GM21447 (cell line): ENCODE measurements around the gene IRF8.
A peak's percentile ranks its signal among the peaks of the same experiment; 100 is the strongest.
"Not testable (repeated sequence)": the region's sequence is repeated elsewhere in the genome, so short reads cannot be mapped to it uniquely, and the experiment has no call there.

Experiments
- ATAC-seq: cut with Tn5 transposase; IDR thresholded peaks from one replicate; pipeline ENCODE4 v1.9.1; 2021; ENCODE audit not compliant: unreplicated experiment

Gene IRF8

DNA sequence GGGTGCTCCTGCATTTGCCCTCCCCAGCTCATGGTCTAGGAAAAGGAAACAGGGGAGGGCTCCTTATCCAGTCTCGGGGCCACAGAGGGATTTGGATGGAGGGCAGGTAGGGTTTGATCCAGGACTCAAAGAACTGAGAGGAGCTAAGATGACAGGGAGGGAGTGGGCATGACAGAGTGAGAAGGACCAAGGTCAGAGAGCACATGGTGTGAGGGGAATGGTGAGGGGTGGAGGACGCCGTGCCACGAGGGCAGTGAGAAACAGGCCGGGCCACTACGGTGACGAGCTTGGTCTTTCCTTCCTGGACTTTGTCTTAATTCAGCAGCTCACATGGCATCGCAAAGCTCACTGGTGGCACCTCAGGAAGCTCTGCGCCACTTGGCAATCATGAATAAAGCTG, 35.2 kb downstream of the IRF8 start:
- ATAC-seq: no peak

DNA sequence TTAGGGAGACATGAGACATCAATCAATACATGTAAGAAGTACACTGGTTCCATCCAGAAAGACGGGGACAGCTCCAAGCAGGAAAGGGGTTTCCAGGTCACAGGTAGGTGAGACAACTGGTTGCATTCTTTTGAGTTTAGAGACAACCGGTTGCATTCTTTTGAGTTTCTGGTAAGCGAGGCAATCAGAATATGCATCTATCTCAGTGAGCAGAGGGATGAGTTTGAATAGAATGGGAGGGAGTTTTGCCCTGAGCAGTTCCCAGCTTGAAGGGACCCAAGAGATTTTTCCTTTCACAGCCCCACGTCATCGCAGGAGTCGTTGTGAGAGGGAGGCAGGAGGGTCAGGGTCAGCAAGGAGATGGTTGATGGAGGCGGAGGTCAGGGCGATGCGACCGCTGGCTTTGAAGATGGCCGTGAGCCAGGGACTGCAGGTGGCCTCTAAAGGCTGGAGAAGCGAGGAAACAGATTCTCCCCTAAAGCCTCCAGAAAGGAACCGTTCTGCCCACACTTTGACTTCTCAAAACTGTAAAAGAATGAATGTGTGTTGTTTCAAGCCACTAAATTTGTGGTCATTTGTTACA, 36.5 kb downstream of the IRF8 start:
- ATAC-seq: peak; percentile 27

DNA sequence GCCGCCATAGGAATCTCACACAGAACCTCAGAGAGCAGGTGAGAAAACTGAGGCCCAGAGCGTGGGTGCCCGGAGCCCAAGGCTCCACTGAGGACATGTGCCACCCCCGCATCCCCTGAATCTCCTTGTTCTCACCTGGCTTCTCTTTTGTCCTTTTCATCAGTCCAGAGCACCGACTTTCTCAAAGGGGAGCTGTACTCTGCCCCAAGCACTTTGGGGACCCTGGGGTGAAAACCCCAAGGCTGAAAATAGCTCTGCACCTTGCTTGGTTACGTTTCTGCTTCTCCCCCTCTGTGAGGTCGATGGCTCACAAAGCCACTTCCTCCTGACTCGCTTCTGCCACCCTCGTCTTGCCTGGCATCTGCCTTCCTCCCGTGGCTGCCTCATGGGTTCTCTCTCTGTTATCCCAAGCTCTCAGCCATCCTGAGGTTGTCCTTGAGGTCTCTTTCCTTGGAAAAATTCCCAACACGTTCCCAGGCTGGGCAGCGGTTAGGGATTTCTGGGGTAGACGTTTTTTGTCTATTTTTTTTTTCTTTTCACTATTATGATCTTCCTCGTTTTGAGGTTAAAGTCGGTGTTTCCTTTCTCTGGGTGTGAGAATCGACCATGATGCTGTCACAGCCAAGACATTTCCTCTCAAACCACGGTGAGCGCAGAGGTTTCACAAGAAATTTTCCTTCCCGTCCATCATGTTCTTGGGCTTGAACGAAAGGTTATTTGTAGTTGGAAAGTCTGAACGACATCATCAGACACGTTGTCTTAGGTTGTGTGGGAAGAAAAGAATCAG, 37.2 kb downstream of the IRF8 start:
- peak; percentile 77 for ATAC-seq

DNA sequence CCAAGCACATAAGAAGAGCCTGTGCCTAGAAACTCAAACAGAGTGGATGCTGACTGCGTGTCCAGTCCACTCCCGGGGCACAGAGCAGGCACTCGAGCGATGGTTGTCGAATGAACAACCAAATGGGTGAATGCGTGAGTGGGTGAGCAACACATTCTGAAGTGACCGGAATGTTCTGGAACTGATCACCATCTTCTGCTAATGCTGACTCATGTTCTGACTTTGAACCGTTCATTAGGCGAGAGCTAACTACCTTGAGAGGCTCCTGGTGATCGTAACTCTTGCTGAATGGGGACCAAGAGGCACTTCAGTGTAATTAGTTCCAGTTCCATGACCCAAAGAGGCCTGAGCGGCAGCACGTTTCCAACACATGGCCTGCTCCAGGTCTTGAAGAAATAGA, 37.9 kb downstream of the IRF8 start:
- ATAC-seq: peak; percentile 3

DNA sequence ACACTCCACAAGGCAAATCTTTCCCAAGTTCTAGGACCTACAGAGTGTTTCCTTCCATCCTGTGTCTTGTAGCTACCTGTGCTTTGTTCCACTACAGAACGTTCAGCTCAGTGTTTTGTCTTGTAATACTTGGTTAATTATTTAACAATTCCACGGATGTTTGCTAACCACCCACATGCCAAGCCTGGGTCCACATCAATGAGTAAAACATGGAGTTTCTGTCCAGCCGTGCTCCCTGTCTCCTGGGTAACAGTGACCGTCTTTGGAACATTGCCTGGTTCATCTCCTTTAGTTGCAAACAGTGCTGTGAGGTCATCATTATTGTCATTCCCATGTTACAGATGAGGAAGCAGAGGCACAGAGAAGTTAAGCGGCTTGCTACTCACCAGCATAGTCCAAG, 41.3 kb downstream of the IRF8 start:
- no peak for ATAC-seq

DNA sequence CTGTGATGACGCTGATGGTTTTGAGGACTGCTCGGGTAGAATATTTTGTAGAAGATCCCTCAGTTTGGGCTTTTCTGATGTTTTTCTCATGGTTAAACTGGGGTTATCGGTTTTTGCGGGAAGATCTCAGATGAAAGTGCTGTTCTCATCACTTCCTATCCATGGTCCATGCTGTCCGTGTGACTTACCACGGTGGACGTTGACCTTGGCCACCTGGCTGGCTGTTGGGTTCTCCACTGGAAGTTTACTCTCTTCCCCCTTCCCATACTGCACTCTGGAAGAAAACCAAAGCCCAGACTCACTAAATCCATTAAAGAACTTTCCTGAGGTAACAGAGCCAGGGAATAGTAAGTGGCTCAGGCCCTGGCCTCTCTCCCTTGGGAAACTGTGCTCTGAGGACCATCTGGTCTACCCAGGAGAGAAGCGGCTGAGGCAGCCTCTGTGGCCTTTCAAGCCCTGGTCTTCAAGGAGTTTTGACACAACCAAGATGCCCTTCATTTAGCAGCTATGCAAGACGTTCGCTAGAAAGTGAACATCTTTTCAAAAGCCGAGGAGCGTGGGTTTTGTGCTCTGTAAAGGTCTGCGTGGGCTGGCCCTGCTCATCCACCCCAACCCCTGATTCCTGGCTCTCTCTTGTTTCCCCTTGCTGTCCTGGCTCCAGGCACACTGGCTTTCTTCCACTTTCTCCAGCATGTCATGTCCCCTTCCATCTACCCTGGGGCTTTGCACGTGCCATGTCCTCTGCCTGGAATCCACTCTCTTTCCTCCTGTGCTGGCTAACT, 43.1 kb downstream of the IRF8 start:
- no peak for ATAC-seq

DNA sequence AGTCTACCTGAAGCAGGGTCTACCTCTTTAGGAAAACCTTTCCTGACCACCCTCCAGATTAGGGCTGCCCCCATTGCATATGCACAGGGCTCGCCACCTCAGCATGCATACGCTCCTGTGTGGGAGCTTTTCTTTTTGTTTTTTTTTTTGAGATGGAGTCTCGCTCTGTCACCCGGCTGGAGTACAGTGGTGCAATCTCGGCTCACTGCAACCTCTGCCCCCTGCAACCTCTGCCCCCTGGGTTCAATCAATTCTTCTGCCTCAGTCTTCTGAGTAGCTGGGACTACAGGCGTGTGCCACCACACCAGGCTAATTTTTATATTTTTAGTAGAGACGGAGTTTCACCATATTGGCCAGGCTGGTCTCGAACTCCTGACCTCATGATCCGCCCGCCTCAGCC, 43.7 kb downstream of the IRF8 start:
- ATAC-seq: not testable (repeated sequence)

DNA sequence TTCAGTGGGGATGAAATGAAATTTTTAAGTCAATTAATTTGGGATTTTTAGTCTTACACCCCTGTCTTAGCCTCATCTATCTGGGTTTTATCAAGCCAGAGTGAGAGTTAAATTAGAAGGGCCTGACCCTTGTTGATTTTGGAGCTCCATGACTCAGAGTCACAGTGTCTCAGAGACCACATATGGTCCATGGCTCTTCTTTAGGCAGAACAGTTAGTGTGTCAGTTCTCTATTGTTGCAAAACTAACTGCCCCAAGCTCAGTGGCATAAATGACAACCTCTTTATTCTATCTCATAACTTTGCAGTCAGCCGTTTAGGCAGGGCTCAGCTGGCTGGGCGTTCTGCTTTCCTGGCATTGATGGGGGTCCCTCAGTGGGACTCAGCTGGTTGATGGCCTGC, 44.7 kb downstream of the IRF8 start:
- ATAC-seq: no peak

DNA sequence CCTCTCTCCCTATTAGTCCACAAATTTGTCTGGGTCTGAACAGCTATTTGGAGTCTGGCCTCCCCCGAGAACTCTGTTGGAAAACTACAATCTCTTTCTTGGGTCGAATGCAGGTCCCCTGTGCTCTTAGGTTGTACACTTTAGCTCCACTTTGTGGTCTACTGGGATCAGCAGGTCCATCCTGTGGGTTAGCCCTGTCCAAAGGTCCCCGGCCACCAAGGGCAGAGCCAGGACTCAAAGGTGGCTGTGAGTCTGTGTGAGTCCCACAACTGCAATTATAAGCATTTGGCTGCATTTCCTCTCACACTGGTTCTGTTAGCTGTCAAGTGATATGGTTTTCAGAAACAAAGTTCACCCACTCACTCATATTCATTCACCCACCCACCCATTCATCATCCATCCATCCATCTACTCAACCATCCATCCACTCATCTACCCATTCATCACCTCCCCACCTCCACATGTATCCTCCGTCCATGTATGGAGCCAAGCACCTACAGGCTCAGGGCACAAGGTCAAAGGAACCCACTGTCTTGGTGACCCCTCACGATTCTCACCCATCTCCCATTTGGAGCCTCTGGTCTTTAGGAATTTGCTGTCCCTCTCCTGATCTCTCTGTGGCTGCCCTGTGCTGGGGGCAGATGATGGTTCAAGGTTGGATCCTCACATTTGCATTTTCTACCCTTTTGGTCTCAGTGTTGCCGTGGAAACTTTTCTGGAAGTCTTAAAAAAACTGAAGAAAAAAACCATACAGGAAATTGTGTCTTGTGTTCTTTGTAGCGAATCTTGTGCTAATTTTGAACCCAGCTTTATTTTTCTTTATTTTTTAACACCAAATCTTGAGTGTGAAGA, 45.8 kb downstream of the IRF8 start:
- no peak for ATAC-seq

DNA sequence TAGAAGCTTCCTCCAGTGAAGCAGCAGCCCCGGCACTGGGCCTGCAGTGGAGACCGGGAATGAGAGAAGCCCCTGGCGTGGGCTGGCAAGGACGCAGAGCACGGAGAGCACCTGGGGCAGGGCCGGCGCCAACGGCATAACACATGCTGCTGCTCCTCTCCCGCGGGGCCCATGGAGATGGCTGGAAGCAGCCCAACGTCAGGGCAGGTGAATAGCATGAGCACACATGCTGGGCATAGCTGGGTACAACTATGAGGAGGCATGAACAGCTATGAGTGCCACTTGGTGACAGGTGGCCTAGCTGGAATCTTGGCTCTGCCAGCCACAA, 46.4 kb downstream of the IRF8 start:
- no peak for ATAC-seq

DNA sequence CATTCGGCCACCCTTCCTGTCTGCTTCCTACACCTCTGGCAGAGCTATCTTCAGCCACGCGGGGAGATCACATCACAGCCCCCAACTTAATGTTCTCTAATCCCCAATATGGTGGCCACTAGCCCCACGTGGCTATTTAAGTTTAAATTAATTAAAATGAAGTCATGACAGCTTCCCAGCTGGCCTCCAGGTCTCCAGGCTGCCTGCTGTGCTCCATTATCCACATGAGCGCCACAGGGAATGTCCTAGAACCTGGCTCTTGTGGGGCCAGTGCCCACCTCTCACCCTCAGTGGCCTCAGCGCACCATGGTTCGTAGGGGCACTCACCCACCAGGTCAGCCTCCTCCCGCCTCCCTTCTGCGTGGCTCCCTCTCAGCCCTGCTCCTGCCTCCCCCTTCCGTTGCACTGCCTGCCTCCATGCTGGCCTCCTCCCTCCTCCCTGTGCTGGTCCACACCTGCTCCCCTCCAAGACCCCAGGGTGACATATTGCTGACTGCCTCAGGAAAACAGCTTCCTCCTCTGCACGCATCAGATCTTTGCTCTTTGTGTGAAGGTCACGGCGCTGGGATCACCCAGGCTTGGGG, 47.7 kb downstream of the IRF8 start:
- no peak for ATAC-seq

DNA sequence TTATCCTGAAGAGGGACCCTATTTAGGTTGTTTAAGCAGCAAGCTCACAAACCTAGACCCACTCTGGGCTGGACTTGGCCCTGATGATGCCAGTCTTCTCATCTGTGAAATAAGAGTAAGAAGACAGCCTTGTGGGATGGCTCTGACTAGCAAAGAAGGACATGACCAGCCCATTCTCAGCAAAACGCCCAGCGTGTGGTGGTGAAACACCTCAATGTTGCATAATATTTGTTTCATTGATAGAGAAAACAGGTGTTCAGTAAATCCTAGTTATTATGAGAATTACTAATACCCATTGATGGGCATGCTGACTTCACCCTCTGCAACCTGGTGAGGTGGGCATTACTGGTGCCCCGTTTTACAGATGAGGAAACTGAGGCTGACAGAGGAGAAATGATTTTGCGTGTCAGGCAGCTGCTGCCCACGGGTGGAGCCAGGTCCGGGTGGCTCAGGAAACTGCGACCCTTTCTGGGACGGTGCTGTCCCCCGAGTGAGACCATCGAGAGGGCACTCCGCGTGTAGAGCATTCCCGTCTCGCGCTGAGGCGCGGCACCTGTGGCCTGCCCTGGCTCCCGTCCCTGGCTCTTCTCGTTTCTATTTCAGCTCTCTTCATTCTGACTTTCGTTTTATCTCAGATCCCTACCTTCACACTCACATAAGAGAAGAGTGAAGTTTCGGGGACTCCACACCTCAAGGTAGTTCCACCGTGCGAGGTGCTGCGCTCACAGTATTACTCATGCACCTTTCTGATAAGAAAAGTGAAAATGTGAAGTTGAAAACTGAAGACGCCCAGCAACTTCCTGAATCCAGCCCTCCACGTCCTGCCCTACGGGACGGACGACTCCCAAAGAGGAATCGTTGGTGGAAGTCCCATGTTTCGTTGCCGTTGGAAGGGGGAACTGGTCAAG, 48.5 kb downstream of the IRF8 start:
- ATAC-seq: peak; percentile 76

DNA sequence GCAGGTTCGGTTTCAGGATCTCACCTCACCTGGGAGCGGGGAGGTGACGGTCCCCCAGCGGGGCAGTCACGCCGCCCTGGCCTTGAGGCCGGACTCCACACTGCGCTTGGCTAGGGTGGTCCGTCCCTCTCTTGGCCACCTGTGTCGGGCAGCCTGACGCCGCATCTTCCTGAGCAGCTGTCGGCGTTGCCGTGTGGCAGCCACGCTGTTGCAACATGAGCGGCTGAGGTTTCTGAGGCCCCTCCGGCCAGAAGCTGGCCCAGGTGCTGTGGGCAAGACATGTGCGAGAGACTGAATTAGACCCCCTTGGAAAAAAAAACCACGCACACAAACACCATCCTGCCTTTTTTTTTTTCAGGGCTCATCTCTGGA, 49.2 kb downstream of the IRF8 start:
- ATAC-seq: peak; percentile 29

DNA sequence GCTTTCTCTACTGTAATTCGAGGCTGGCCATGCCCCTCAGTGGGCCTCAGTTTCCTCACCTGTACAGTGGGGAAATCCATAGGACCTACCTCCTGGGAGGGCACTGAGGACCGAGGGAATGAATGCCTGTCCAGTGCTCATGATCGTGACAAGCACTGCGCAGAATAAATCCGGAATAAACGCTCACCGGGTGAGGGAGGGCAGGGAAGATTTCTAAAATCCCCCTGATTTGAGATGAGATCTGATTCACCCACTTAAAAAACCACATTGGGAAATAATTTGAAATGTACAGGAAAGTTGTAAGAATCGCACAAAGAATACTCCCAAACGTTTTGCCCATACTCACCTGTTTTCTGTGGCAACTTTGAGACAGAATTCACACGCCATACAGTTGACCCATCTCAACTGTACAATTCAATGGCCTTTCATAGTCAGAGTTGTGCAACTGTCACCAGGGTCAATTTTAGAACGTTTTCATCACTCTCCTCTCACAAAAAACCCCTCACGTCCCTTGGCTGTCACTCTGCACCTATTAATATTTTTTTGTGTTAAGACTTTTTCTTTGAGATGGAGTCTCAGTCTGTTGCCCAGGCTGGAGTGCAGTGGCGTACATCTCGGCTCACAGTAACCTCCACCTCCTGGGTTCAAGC, 49.8 kb downstream of the IRF8 start:
- no peak for ATAC-seq

DNA sequence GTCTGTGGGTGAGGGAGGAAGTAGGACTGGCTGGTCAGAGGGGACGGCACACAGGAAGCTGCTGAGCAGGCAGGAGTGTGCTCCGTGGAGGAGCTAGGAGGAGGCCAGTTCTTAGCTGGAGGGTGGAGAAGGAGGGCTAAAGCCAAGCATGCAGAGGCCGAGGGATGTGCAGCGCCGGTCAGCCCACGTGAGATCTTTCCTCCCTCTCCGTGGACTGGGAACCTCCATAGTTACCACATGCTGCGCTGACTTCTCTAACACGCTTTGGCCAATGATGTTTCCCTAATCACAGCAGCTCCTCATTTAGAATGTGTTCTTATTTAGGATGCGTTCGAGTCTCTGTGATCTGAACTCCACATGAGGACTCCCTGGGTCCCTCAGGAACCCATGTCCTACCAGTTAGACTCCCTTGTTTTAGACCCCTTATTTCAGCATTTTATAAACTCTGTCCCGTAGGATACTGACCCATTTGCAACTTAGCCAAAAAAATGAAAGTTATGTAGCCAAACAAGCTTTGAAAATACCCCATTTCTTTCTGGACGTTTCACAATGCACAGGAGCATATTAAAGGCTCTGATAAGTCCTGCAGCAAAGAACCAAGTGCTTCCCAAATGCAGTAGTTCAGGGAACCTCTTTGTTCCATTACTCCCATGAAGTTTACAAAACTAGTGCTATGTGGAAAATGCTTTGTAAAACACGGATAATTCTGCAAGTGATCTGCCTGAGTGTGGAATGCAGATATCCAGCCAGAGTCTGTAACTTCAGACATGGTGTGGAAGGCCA, 51.4 kb downstream of the IRF8 start:
- ATAC-seq: no peak

DNA sequence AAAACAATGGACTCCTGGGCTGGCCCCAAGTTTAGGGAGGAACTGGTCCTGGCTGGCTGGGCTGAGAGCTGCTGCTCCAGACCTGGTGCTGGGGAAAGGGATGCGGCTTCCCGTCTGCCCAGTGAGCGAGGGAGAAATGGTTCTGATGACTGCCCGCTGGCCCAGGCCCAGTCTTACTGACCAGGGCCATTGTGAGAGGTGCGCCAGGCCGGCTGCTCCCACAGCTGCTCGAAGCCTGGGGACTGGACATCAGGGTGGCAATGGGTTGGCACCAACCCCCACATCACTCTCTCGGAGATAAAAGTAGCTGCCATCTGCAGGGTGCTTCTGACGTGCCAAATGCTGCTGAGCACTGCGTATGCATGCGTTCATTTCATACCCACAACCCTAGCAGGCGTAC, 53.2 kb downstream of the IRF8 start:
- no peak for ATAC-seq

DNA sequence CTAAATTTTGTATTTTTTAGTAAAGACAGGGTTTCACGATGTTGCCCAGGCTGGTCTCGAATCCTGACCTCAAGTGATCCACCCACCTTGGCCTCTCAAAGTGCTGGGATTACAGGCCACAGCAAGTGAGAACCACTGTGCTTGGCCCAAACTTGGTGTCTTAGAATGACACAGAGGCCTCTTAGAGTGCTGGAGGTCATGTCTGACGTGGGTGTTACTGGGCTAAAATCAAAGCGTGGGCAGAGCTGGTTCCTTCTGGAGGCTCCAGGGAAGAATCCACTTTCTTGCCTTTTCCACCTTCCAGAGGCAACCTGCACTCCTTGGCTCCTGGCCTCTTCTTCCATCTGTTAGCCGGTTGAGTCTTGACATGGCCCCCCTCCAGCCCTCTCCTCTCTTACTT, 53.8 kb downstream of the IRF8 start:
- no peak for ATAC-seq

DNA sequence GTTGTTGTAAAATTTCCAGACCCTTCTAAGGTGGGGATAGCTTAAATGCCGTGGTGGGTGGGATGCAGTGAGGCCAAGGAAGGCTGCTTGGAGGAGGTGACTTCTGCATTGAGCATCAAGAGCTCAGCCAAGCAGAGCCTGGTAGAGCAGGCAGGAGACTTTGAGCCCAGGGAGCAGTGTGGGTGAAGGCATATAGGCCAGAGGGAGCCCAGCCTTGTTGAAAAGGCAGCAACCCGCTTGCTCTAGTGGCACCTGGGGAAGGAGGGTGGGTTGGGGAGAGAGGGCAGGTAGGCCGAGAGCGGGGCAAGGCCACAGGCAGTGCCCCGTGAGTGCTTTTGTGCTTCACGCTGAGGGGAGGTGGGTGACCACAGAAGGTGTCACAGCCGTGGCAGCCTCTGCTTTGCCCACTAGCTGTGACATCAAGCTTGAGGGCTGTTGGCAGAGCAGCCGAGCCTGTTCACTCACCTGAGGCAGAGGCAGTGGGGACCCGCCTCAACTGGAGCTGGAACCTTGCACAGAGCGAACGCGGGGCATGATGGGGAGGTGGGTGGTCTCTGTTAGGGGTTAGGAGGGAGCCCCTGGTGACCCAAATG, 56.1 kb downstream of the IRF8 start:
- no peak for ATAC-seq
